SK-N-SH (cell line): ENCODE results near the gene IL4R. TPM values are rescaled to one million over a fixed set of nuclear protein-coding genes. Genes with fewer than 3 reads are reported as not detected.

Source experiments
- CTCF ChIA-PET: fragments of 300-600, 350-600 bp; formaldehyde crosslinking; extraction: SDS; loops from one replicate; lab custom pipeline; 2021; lab: Yijun Ruan, JAX
- POLR2A ChIA-PET: fragments of 350-600 bp; sonication (Branson Sonifier 250); formaldehyde crosslinking; extraction: SDS; loops from one replicate; lab custom pipeline; 2020; ENCODE audit warnings: antibody characterized with exemption, inconsistent platforms; lab: Yijun Ruan, JAX
- DNase-seq: peaks from one replicate; pipeline ENCODE4 v3.0.0; 2012
- H2AFZ ChIP-seq: fragments of 200-600 bp; sonication (generic); 2 replicates; pipeline ENCODE4 v1.8.1; 2016; ENCODE audit warnings: antibody characterized with exemption, mild to moderate bottlenecking, low read depth
- H3F3A ChIP-seq: fragments of 200-600 bp; sonication (generic); replicated peaks from 2 replicates; pipeline ENCODE3; 2016; ENCODE audit warnings: antibody characterized with exemption, mild to moderate bottlenecking; ENCODE audit not compliant: insufficient read depth
- H3K27ac ChIP-seq, 2 experiments: fragments of 200-500 bp in 1 of 2; fragments of 200-600 bp in 1 of 2; sonication (Bioruptor generic) in 1 of 2; sonication (generic), shearing (Covaris generic) in 1 of 2; 2 replicates each; pipeline versions ENCODE4 v1.5.1 to v1.6.1; 2014 to 2016; ENCODE audit warnings: low read depth in 2 of 2, inconsistent platforms in 1 of 2, low read length in 1 of 2, mild to moderate bottlenecking in 1 of 2, mixed read lengths in 1 of 2
- H3K27me3 ChIP-seq: fragments of 200-600 bp; sonication (generic), shearing (Covaris generic); 2 replicates; pipeline ENCODE4 v1.6.1; 2016; ENCODE audit warnings: mixed run types; ENCODE audit not compliant: insufficient read depth
- H3K36me3 ChIP-seq, 2 experiments: fragments of 200-500 bp in 1 of 2; fragments of 200-600 bp in 1 of 2; sonication (Bioruptor generic) in 1 of 2; sonication (generic) in 1 of 2; replicated peaks in 1 of 2; 2 replicates each; pipeline versions ENCODE3 to v1.5.1; 2014 to 2016; ENCODE audit warnings: low read length in 1 of 2, mild to moderate bottlenecking in 1 of 2; ENCODE audit not compliant: insufficient read depth in 2 of 2, control insufficient read depth in 1 of 2
- H3K4me1 ChIP-seq, 2 experiments: fragments of 200-500 bp in 1 of 2; fragments of 200-600 bp in 1 of 2; sonication (Bioruptor generic) in 1 of 2; sonication (generic), shearing (Covaris generic) in 1 of 2; 2 replicates each; pipeline versions ENCODE4 v1.5.1 to v1.6.1; 2014 to 2016; ENCODE audit warnings: low read depth in 1 of 2, low read length in 1 of 2, mixed run types in 1 of 2; ENCODE audit not compliant: insufficient read depth in 2 of 2, control insufficient read depth in 1 of 2
- H3K4me2 ChIP-seq: fragments of 200-600 bp; sonication (generic), shearing (Covaris generic); 2 replicates; pipeline ENCODE4 v1.6.1; 2017; ENCODE audit warnings: mixed run types
- H3K4me3 ChIP-seq, 2 experiments: fragments of 200-500 bp in 1 of 2; fragments of 200-600 bp in 1 of 2; sonication (Bioruptor generic) in 1 of 2; sonication (generic), shearing (Covaris generic) in 1 of 2; 2 replicates each; pipeline versions ENCODE4 v1.5.1 to v1.8.1; 2014 to 2016; ENCODE audit warnings: low read depth in 2 of 2, inconsistent platforms in 1 of 2, low read length in 1 of 2, mild to moderate bottlenecking in 1 of 2, mixed read lengths in 1 of 2, moderate library complexity in 1 of 2
- H3K79me2 ChIP-seq: fragments of 200-600 bp; sonication (generic); 2 replicates; pipeline ENCODE4 v1.8.1; 2017; ENCODE audit warnings: mild to moderate bottlenecking; ENCODE audit not compliant: insufficient read depth
- H3K9ac ChIP-seq: fragments of 200-600 bp; sonication (generic); 2 replicates; pipeline ENCODE4 v1.6.1; 2017; ENCODE audit warnings: mixed run types
- H3K9me2 ChIP-seq: fragments of 200-600 bp; sonication (generic); 2 replicates; pipeline ENCODE4 v1.6.1; 2017; ENCODE audit warnings: mixed run types
- H3K9me3 ChIP-seq: fragments of 200-600 bp; sonication (generic); 2 replicates; pipeline ENCODE4 v1.6.1; 2017; ENCODE audit warnings: mixed run types, mild to moderate bottlenecking, moderate library complexity
- H4K20me1 ChIP-seq: fragments of 200-600 bp; sonication (generic); 2 replicates; pipeline ENCODE4 v1.6.1; 2017; ENCODE audit warnings: mild to moderate bottlenecking, mixed run types; ENCODE audit not compliant: insufficient read depth
- ELF1 ChIP-seq: IDR thresholded peaks from 2 replicates; pipeline ENCODE4 v1.4.0; 2012
- EP300 ChIP-seq, 2 experiments: IDR thresholded peaks; 2 replicates each; pipeline versions ENCODE4 v1.4.0 to v1.6.1; 2012; ENCODE audit warnings: borderline replicate concordance in 1 of 2, low read depth in 1 of 2, low read length in 1 of 2
- FOSL2 ChIP-seq: IDR thresholded peaks from 2 replicates; pipeline ENCODE4 v1.4.0; 2012; ENCODE audit warnings: low read depth, mild to moderate bottlenecking, moderate library complexity, borderline replicate concordance
- GABPA ChIP-seq: IDR thresholded peaks from 2 replicates; pipeline ENCODE4 v1.4.0; 2012; ENCODE audit warnings: low read depth, mild to moderate bottlenecking
- GATA2 ChIP-seq: sonication (generic); formaldehyde crosslinking; IDR thresholded peaks from 2 replicates; pipeline ENCODE4 v1.5.0; 2020; ENCODE audit warnings: mild to moderate bottlenecking, missing genetic modification reagents
- MXI1 ChIP-seq: IDR thresholded peaks from 2 replicates; pipeline ENCODE4 v1.6.1; 2012; ENCODE audit warnings: mild to moderate bottlenecking, low read depth, low read length, improper control_type of control experiment
- NRF1 ChIP-seq: IDR thresholded peaks from 2 replicates; pipeline ENCODE4 v1.6.1; 2012; ENCODE audit warnings: low read depth, mild to moderate bottlenecking, low read length
- POLR2AphosphoS5 ChIP-seq: IDR thresholded peaks from 2 replicates; pipeline ENCODE4 v1.6.1; 2012; ENCODE audit warnings: low read depth, low read length
- RAD21 ChIP-seq: IDR thresholded peaks from 2 replicates; pipeline ENCODE4 v1.6.1; 2012; ENCODE audit warnings: mild to moderate bottlenecking, low read length
- RCOR1 ChIP-seq: fragments of 150-350 bp; IDR thresholded peaks from 2 replicates; pipeline ENCODE4 v1.6.1; 2017; ENCODE audit warnings: antibody characterized with exemption, low read length
- SIN3A ChIP-seq: IDR thresholded peaks from 2 replicates; pipeline ENCODE4 v1.6.1; 2012; ENCODE audit warnings: low read depth, mild to moderate bottlenecking, low read length, moderate library complexity, borderline replicate concordance
- SMC3 ChIP-seq: IDR thresholded peaks from 2 replicates; pipeline ENCODE4 v1.6.1; 2012; ENCODE audit warnings: low read depth, low read length, improper control_type of control experiment
- TCF12 ChIP-seq: IDR thresholded peaks from 2 replicates; pipeline ENCODE4 v1.4.0; 2012
- TEAD4 ChIP-seq: IDR thresholded peaks from 2 replicates; pipeline ENCODE4 v1.4.0; 2012; ENCODE audit warnings: mild to moderate bottlenecking, borderline replicate concordance; ENCODE audit not compliant: insufficient read depth
- WGBS: methylation state at CpG from one replicate; pipeline ENCODE4 v1.1.6; 2017; ENCODE audit warnings: low lambda C conversion rate; 5-methylcytosine and 5-hydroxymethylcytosine counted together
- polyA plus RNA-seq, 3 experiments: library from polyadenylated mRNA; depleted of rRNA; stranded (reverse); fragments of >200 nt; gene quantifications; 2 replicates each; pipeline ENCODE4 v1.2.3, GENCODE V29; 2012
- TF ChIP-seq, protein P1 (sequence below): IDR thresholded peaks from 2 replicates; pipeline ENCODE4; 2012
- TF ChIP-seq, protein P2 (sequence below): IDR thresholded peaks from 2 replicates; pipeline ENCODE4 v1.4.0; 2012; ENCODE audit warnings: low read depth, borderline replicate concordance
- TF ChIP-seq, protein P3 (sequence below): IDR thresholded peaks from 2 replicates; pipeline ENCODE4 v1.4.0; 2012; ENCODE audit warnings: low read depth
- TF ChIP-seq, protein P4 (sequence below): fragments of 150-350 bp; IDR thresholded peaks from 2 replicates; pipeline ENCODE4 v1.6.1; 2016; ENCODE audit warnings: mild to moderate bottlenecking, low read depth, low read length

IL4R gene
- polyA plus RNA-seq, 1 of the 3 experiments (the other 2 are of a cell fraction), result 16.1 TPM

DNA sequence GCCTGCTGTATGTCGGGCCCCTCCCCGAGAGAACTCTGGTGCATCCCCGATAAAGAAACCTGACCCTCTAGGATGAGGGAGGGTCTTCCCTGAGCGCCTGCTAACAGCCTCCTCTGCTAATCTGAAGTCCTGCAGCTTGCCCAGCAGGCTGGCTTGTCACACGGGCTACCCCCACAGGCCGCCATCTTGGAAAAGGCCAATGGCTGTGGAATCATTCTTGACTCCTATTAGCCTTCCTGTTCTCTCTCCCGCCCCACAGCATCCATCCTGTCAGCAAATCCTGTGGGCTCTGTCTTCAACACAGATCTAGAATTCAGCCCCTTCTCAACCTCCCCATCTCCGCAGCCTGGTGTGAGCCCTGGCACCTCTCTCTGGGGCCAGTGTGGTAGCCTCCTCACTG, 12.0 kb downstream of the IL4R start:
- WGBS, result 93% methylated on average over 8 of the region's 8 CpGs
- Histone ChIP-seq H2AFZ (no peak overlapping the region), H4K20me1 (0 out of 2 replicates have a peak, but pooled peaks cover 2% of the 10 kb centered on the region), H3F3A (peaks cover 7% of the 10 kb centered on the region), H3K4me1 (peaks cover 0 to 17% of the 10 kb centered on the region in 2 experiments; a peak in 3 of 4 replicates), H3K79me2 (peaks cover 91% of the 10 kb centered on the region), H3K9me3 (no peaks in the 10 kb centered on the region), H3K9me2 (no peaks in the 10 kb centered on the region), H3K9ac (no peak overlapping the region), H3K4me2 (no peak overlapping the region), H3K27ac (no peak overlapping the region), H3K27me3 (no peaks in the 10 kb centered on the region), H3K36me3 (no peaks in the 10 kb centered on the region), H3K4me3 (no peak overlapping the region)
- no peak for TF ChIP-seq GATA2 (CRISPR knock-in tag)
- no peak for TF ChIP-seq SIN3A
- no peak for TF ChIP-seq RCOR1
- TF ChIP-seq ELF1, result no peak
- TF ChIP-seq GABPA, result no peak
- no peak for TF ChIP-seq TEAD4
- no peak for TF ChIP-seq NRF1
- TF ChIP-seq EP300 (IDR thresholded peaks at IDR 0.05; ENCODE audit: borderline replicate concordance in 1 of 2, low read depth in 1 of 2, low read length in 1 of 2), result no peak
- TF ChIP-seq RAD21, result no peak
- TF ChIP-seq MXI1, result no peak
- TF ChIP-seq, protein P1, sequence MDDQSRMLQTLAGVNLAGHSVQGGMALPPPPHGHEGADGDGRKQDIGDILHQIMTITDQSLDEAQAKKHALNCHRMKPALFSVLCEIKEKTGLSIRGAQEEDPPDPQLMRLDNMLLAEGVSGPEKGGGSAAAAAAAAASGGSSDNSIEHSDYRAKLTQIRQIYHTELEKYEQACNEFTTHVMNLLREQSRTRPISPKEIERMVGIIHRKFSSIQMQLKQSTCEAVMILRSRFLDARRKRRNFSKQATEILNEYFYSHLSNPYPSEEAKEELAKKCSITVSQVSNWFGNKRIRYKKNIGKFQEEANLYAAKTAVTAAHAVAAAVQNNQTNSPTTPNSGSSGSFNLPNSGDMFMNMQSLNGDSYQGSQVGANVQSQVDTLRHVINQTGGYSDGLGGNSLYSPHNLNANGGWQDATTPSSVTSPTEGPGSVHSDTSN, result no peak
- no peak for TF ChIP-seq TCF12
- TF ChIP-seq, protein P2, sequence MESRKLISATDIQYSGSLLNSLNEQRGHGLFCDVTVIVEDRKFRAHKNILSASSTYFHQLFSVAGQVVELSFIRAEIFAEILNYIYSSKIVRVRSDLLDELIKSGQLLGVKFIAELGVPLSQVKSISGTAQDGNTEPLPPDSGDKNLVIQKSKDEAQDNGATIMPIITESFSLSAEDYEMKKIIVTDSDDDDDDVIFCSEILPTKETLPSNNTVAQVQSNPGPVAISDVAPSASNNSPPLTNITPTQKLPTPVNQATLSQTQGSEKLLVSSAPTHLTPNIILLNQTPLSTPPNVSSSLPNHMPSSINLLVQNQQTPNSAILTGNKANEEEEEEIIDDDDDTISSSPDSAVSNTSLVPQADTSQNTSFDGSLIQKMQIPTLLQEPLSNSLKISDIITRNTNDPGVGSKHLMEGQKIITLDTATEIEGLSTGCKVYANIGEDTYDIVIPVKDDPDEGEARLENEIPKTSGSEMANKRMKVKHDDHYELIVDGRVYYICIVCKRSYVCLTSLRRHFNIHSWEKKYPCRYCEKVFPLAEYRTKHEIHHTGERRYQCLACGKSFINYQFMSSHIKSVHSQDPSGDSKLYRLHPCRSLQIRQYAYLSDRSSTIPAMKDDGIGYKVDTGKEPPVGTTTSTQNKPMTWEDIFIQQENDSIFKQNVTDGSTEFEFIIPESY, result no peak
- TF ChIP-seq FOSL2, result no peak
- no peak for TF ChIP-seq POLR2AphosphoS5
- TF ChIP-seq, protein P3, sequence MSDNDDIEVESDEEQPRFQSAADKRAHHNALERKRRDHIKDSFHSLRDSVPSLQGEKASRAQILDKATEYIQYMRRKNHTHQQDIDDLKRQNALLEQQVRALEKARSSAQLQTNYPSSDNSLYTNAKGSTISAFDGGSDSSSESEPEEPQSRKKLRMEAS, result no peak
- TF ChIP-seq, protein P4, sequence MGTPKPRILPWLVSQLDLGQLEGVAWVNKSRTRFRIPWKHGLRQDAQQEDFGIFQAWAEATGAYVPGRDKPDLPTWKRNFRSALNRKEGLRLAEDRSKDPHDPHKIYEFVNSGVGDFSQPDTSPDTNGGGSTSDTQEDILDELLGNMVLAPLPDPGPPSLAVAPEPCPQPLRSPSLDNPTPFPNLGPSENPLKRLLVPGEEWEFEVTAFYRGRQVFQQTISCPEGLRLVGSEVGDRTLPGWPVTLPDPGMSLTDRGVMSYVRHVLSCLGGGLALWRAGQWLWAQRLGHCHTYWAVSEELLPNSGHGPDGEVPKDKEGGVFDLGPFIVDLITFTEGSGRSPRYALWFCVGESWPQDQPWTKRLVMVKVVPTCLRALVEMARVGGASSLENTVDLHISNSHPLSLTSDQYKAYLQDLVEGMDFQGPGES, result no peak
- no peak for TF ChIP-seq SMC3
- ChIA-PET POLR2A (no interaction called here), CTCF (no interaction called here)
- DNase-seq, result no peak
